Transverse colon (tissue), 4 donors: ENCODE data around the gene HAPSTR1. TPM values are rescaled to one million over a fixed set of nuclear protein-coding genes. Genes with fewer than 3 reads are reported as not detected.

Source experiments
- DNase-seq: peaks from one replicate; pipeline ENCODE4 v3.0.0-alpha.2; 2019
- H3K27ac ChIP-seq, 4 donors: fragments of 200-600 bp; sonication (generic); 2 replicates each; pipeline ENCODE4 v1.5.1; 2016 to 2018; ENCODE audit warnings: inconsistent platforms in 4 of 4
- H3K27me3 ChIP-seq: fragments of 200-600 bp; sonication (generic); 2 replicates; pipeline ENCODE4 v1.5.1; 2017; ENCODE audit warnings: inconsistent platforms
- H3K36me3 ChIP-seq, 4 donors: fragments of 200-600 bp; sonication (generic); 2 replicates each; pipeline ENCODE4 v1.5.1; 2017 to 2019; ENCODE audit warnings: inconsistent platforms in 4 of 4
- H3K4me1 ChIP-seq, 4 donors: fragments of 200-600 bp; sonication (generic); 2 replicates each; pipeline ENCODE4 v1.5.1; 2017 to 2020; ENCODE audit warnings: inconsistent platforms in 4 of 4
- H3K4me3 ChIP-seq, 4 donors: fragments of 200-600 bp; sonication (generic); 1 replicate in 1 of 4; 2 replicates in 3 of 4; pipeline versions ENCODE4 v1.5.1 to v1.6.1; 2017 to 2019; ENCODE audit warnings: inconsistent platforms in 4 of 4
- H3K9me3 ChIP-seq, 2 donors: fragments of 200-600 bp; sonication (generic); 2 replicates each; pipeline ENCODE4 v1.5.1; 2017 to 2019; ENCODE audit warnings: inconsistent platforms in 2 of 2
- CTCF ChIP-seq, 5 experiments: fragments of 200-600 bp in 3 of 5; fragments of 450-650 bp in 2 of 5; sonication (generic) in 3 of 5; IDR thresholded peaks; 1 replicate in 2 of 5; 2 replicates in 3 of 5; pipeline ENCODE4 v1.5.1; 2016 to 2017; ENCODE audit warnings: antibody characterized with exemption in 5 of 5, inconsistent platforms in 3 of 5, mild to moderate bottlenecking in 2 of 5, moderate library complexity in 1 of 5
- EP300 ChIP-seq: sonication (generic); formaldehyde crosslinking; IDR thresholded peaks from one replicate; pipeline ENCODE4 v1.6.1; 2017; ENCODE audit warnings: antibody characterized with exemption, low read depth
- POLR2A ChIP-seq: fragments of 450-650 bp; IDR thresholded peaks from one replicate; pipeline ENCODE4 v1.6.1; 2016; ENCODE audit warnings: antibody characterized with exemption, mild to moderate bottlenecking, moderate library complexity
- POLR2AphosphoS5 ChIP-seq, 3 donors: sonication (generic); formaldehyde crosslinking; IDR thresholded peaks; one replicate each; pipeline ENCODE4 v1.6.1; 2016; ENCODE audit warnings: antibody characterized with exemption in 3 of 3
- WGBS, 2 donors: methylation state at CpG; one replicate each; pipeline ENCODE4 v1.1.5; 2018; ENCODE audit warnings: low coverage in 1 of 2; 5-methylcytosine and 5-hydroxymethylcytosine counted together
- in situ Hi-C, 4 donors: fragments of 200-750 bp; cut with MboI; loops; one replicate each; pipeline versions ENCODE4 v1.15.0 to v1.15.1; 2017; ENCODE audit warnings: low sequenced_read_pairs in 3 of 4, low pct_ligation_motif_present in 1 of 4, low pct_unique_long_range_greater_than_20kb in 1 of 4
- intact Hi-C: fragments of 100-400 bp; cut with DNase I; formaldehyde crosslinking; loops from one replicate; pipeline ENCODE4 v1.15.1; 2023; ENCODE audit warnings: low total_unique reads
- total RNA-seq, 4 donors: library from RNA; depleted of rRNA; stranded (reverse); fragments of >200 nt; gene quantifications; one replicate each; pipeline ENCODE4 v1.1.0, GENCODE V29; 2016

The HAPSTR1 gene
- total RNA-seq, 4 donors from 2014 or later = 41.4 to 68.5 (median 58.4) TPM

DNA sequence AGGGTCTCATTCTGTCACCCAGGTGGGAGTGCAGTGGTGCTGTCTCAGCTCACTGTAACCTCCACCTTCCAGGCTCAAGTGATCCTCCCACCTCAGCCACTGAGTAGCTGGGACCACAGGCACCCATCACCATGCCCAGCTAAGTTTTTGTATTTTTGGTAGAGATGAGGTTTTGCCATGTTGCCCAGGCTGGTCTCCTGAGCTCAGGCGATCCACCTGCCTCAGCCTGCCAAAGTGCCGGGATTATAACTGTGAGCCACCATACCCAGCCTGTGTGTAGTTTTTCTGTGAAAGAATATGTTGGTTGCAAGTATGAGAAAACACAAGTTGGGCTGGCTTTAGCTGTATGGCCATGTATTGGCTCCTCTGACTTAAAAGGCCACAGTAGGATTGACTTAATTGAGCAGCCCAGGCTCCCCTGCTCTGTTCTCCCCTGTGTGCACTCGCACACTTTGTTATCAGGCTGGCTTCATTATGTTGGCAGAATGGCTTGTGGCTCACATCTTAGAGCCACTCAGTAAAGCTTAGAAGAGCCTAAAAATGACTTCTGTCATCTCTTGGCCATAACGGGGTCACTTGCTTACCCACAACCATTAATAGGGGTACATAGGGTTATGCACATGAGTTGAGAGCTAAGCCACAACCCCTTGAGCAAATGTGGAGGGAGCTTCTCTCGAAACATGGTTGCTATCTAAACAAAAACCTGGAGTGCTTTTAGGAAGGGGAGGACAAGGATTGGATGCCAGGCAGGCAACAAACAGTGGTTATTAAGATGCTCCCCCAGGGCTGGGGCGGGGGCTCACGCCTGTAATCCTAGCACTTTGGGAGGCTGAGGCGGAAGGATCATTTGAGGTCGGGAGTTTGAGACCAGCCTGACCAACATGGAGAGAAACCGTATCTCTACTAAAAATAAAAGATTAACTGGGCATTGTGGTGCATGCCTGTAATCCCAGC lies 6.1 kb downstream of the HAPSTR1 start:
- no peak for DNase-seq
- H3K27ac ChIP-seq = peak overlapping the region in 3 of 4 donors; percentile 42 to 61 (median 60)
- no peaks in the 10 kb centered on the region for H3K9me3 ChIP-seq
- no peak overlapping the region for H3K4me3 ChIP-seq
- peaks cover 0 to 8% (median 0%) of the 10 kb centered on the region in 4 donors for H3K36me3 ChIP-seq
- in situ Hi-C loops (no loop called here), intact Hi-C loops (no loop called here)
- 79 to 93% methylated on average over 5 to 10 of the region's 10 CpGs for WGBS, 2 donors
- TF ChIP-seq EP300 (no peak), POLR2AphosphoS5 (IDR thresholded peaks at IDR 0.05) (no peak), CTCF (IDR thresholded peaks at IDR 0.05) (no peak), POLR2A (no peak)
- H3K4me1 ChIP-seq = peaks cover 61 to 93% (median 77%) of the 10 kb centered on the region in 4 donors
- H3K27me3 ChIP-seq = no peaks in the 10 kb centered on the region

DNA sequence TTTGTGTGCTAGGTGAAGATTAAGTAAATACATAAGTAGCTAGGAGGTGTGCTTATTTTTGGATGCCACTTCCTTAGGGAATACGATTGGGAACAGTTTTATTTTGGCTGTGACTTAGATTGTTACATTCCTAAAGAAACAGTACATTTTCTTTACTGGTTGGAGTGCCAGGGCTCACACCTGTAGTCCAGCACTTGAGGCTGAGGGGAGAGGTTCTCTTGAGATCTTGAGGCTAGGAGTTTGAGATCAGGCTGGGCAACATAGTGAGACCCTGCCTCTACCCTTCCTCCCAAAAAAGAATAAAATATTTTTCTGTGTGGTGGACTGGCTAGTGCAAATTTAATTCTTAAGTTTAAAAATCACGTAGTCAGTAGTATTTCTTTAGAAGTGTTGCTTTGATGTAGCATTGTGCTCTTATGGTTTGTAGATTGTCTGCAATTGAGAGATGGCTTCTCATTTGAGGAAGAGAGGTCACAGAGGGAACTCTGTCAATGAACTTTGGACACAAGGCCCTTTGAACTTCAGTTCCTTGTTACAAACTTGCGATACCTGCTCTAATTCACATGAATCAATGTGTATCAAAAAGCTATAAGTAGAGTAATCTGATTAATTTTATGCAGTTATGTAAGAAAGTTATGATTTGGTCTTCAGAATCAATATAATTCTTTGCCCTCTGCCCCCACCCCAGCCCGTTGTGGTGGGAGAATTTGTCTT lies 7.1 kb downstream of the HAPSTR1 start:
- peaks cover 0 to 18% (median 4%) of the 10 kb centered on the region in 4 donors for H3K36me3 ChIP-seq
- no peak for DNase-seq
- H3K9me3 ChIP-seq = no peaks in the 10 kb centered on the region
- in situ Hi-C loops = no loop called here
- H3K4me1 ChIP-seq = peaks cover 66 to 99% (median 78%) of the 10 kb centered on the region in 4 donors
- H3K27me3 ChIP-seq = no peaks in the 10 kb centered on the region
- H3K4me3 ChIP-seq = no peak overlapping the region
- TF ChIP-seq POLR2AphosphoS5 (IDR thresholded peaks at IDR 0.05) (peak in 1 of 3 donors; percentile 32), EP300 (no peak), CTCF (IDR thresholded peaks at IDR 0.05) (no peak), POLR2A (no peak)
- H3K27ac ChIP-seq = peak overlapping the region; percentile 26 to 61 (median 51)
- intact Hi-C loops = no loop called here
- WGBS, 2 donors = 30 to 37% methylated on average over 3 to 4 of the region's 4 CpGs

- Histone ChIP-seq H3K36me3 (peaks cover 0 to 24% (median 7%) of the 10 kb centered on the region in 4 donors), H3K4me1 (peaks cover 64 to 99% (median 75%) of the 10 kb centered on the region in 4 donors), H3K27ac (peak overlapping the region; percentile 26 to 61 (median 51)), H3K4me3 (no peak overlapping the region), H3K9me3 (no peaks in the 10 kb centered on the region), H3K27me3 (no peaks in the 10 kb centered on the region)
- 27 to 39% methylated on average over 3 to 5 of the region's 5 CpGs for WGBS, 2 donors
- intact Hi-C loops = no loop called here
- in situ Hi-C loops = no loop called here
- TF ChIP-seq POLR2A (no peak), POLR2AphosphoS5 (IDR thresholded peaks at IDR 0.05) (peak in 2 of 3 donors; percentile 8 to 9)
- DNase-seq = no peak
Observed at GRCh38 chr16:9099131-9099625, 7.7 kb downstream of the HAPSTR1 start.

- in situ Hi-C loops = no loop called here
- Histone ChIP-seq H3K4me3 (no peak overlapping the region), H3K9me3 (no peaks in the 10 kb centered on the region), H3K27me3 (no peaks in the 10 kb centered on the region), H3K4me1 (peaks cover 42 to 99% (median 56%) of the 10 kb centered on the region in 4 donors), H3K36me3 (peaks cover 0 to 41% (median 10%) of the 10 kb centered on the region in 4 donors), H3K27ac (peak overlapping the region in 1 of 4 donors; percentile 10)
- TF ChIP-seq EP300 (no peak), POLR2A (no peak), CTCF (IDR thresholded peaks at IDR 0.05) (no peak), POLR2AphosphoS5 (IDR thresholded peaks at IDR 0.05) (no peak)
- DNase-seq = no peak
- intact Hi-C loops = no loop called here
- WGBS, 2 donors = 40 to 49% methylated on average over 2 of the region's 2 CpGs
Observed at GRCh38 chr16:9102379-9102778, 10.9 kb downstream of the HAPSTR1 start.
